HepG2 (cell line): ENCODE results near the gene RIPOR1. TPM values are rescaled to one million over a fixed set of nuclear protein-coding genes. Genes with fewer than 3 reads are reported as not detected.

Experiments used
- ASH2L ChIP-seq: fragments of 300-600, 200-600 bp; sonication (generic); IDR thresholded peaks from 2 replicates; pipeline ENCODE4 v1.7.0; 2017; ENCODE audit warnings: low read depth, mild to moderate bottlenecking, moderate library complexity, mixed read lengths, low read length; ENCODE audit not compliant: insufficient read length
- BRCA1 ChIP-seq: sonication (generic); formaldehyde crosslinking; IDR thresholded peaks from 2 replicates; pipeline ENCODE4 v1.4.0; 2020; ENCODE audit warnings: missing genetic modification reagents
- FOSL2 ChIP-seq: sonication (generic); formaldehyde crosslinking; IDR thresholded peaks from 2 replicates; pipeline ENCODE4 v1.4.0; 2020; ENCODE audit warnings: missing genetic modification reagents
- GATAD1 ChIP-seq: IDR thresholded peaks from 2 replicates; pipeline ENCODE4 v1.6.1; 2016; ENCODE audit warnings: missing genetic modification reagents, missing compliant biosample characterization
- GLI4 ChIP-seq: sonication (generic); formaldehyde crosslinking; IDR thresholded peaks from 2 replicates; pipeline ENCODE4 v1.5.1; 2020; ENCODE audit warnings: missing genetic modification reagents, mild to moderate bottlenecking, moderate library complexity, borderline replicate concordance
- HNRNPK ChIP-seq: fragments of 200-400 bp; formaldehyde crosslinking; IDR thresholded peaks from 2 replicates; pipeline ENCODE4 v1.6.1; 2018; ENCODE audit warnings: low read length, low read depth, moderate library complexity, mild to moderate bottlenecking; ENCODE audit not compliant: poor library complexity, severe bottlenecking
- KLF9 ChIP-seq: IDR thresholded peaks from 2 replicates; pipeline ENCODE4 v1.6.1; 2016; ENCODE audit warnings: low read depth
- MAZ ChIP-seq, 2 experiments: sonication (generic) in 1 of 2; formaldehyde crosslinking in 1 of 2; IDR thresholded peaks; 2 replicates each; pipeline versions ENCODE4 v1.5.0 to v1.6.1; 2012 to 2020; ENCODE audit warnings: low read depth in 2 of 2, mild to moderate bottlenecking in 2 of 2, borderline replicate concordance in 1 of 2, improper control_type of control experiment in 1 of 2, low read length in 1 of 2, missing genetic modification reagents in 1 of 2, moderate library complexity in 1 of 2
- MXD4 ChIP-seq: IDR thresholded peaks from 2 replicates; pipeline ENCODE4 v1.6.1; 2016; ENCODE audit warnings: mild to moderate bottlenecking, missing biosample characterization, missing genetic modification reagents
- POLR2A ChIP-seq, 2 experiments: IDR thresholded peaks; 2 replicates each; pipeline ENCODE4 v1.6.1; 2011; ENCODE audit warnings: low read depth in 2 of 2, low read length in 2 of 2, mild to moderate bottlenecking in 1 of 2, moderate library complexity in 1 of 2; ENCODE audit not compliant: insufficient read depth in 1 of 2
- POLR2AphosphoS5 ChIP-seq: IDR thresholded peaks from 2 replicates; pipeline ENCODE4 v1.6.1; 2012; ENCODE audit warnings: low read depth, low read length
- RAD21 ChIP-seq: fragments of 450-650 bp; formaldehyde crosslinking; IDR thresholded peaks from 2 replicates; pipeline ENCODE4 v1.5.0; 2020; ENCODE audit warnings: mild to moderate bottlenecking
- SIN3B ChIP-seq: fragments of 150-350 bp; IDR thresholded peaks from 2 replicates; pipeline ENCODE4 v1.6.1; 2014; ENCODE audit warnings: low read length
- SP2 ChIP-seq: sonication (generic); formaldehyde crosslinking; IDR thresholded peaks from 2 replicates; pipeline ENCODE4 v1.5.1; 2020; ENCODE audit warnings: mild to moderate bottlenecking, missing genetic modification reagents
- STAG1 ChIP-seq: sonication (generic); formaldehyde crosslinking; IDR thresholded peaks from 2 replicates; pipeline ENCODE4 v1.4.0; 2020; ENCODE audit warnings: missing genetic modification reagents
- TOPORS ChIP-seq: sonication (generic); formaldehyde crosslinking; IDR thresholded peaks from 2 replicates; pipeline ENCODE4 v1.8.0; 2023; ENCODE audit warnings: mild to moderate bottlenecking, missing genetic modification reagents
- ZNF121 ChIP-seq: sonication (generic); formaldehyde crosslinking; IDR thresholded peaks from 2 replicates; pipeline ENCODE4 v1.5.0; 2020; ENCODE audit warnings: mild to moderate bottlenecking, missing genetic modification reagents
- ZNF367 ChIP-seq: sonication (generic); formaldehyde crosslinking; IDR thresholded peaks from 2 replicates; pipeline ENCODE4 v1.4.0; 2020; ENCODE audit warnings: missing genetic modification reagents, borderline replicate concordance
- polyA plus RNA-seq, 8 experiments: library from polyadenylated mRNA; depleted of rRNA in 3 of 8; stranded (reverse) in 7 of 8; unstranded in 1 of 8; fragments of >200 nt; fragmentation: Illumina TruSeq in 4 of 8; extraction: Trizol in 4 of 8; gene quantifications; 2 replicates each; pipeline versions ENCODE4 v1.2.1 to v1.2.3, GENCODE V29; 2011 to 2016; ENCODE audit warnings: low read depth in 4 of 8, missing spikeins in 1 of 8, mixed read lengths in 1 of 8; ENCODE audit not compliant: insufficient read depth in 1 of 8
- total RNA-seq, 5 experiments: library from RNA; depleted of rRNA; stranded (reverse); fragments of >200 nt; fragmentation: Illumina TruSeq; extraction: Trizol; gene quantifications; 2 replicates each; pipeline ENCODE4 v1.2.3, GENCODE V29; 2016; ENCODE audit warnings: low read depth in 1 of 5
- TF ChIP-seq, protein P1 (sequence below): sonication (generic); formaldehyde crosslinking; IDR thresholded peaks from 2 replicates; pipeline ENCODE4 v1.4.0; 2020; ENCODE audit warnings: mild to moderate bottlenecking, missing genetic modification reagents
- TF ChIP-seq, protein P2 (sequence below): sonication (generic); formaldehyde crosslinking; conservative IDR thresholded peaks from 2 replicates; pipeline ENCODE4 v1.8.0; 2022; ENCODE audit warnings: low read depth, missing genetic modification reagents
- TF ChIP-seq, protein P3 (sequence below): sonication (generic); formaldehyde crosslinking; IDR thresholded peaks from 2 replicates; pipeline ENCODE4 v1.9.0; 2021; ENCODE audit warnings: missing genetic modification reagents, mild to moderate bottlenecking, borderline replicate concordance
- TF ChIP-seq, protein P4 (sequence below): sonication (generic); formaldehyde crosslinking; IDR thresholded peaks from 2 replicates; pipeline ENCODE4 v1.5.0; 2020; ENCODE audit warnings: mild to moderate bottlenecking, missing genetic modification reagents, moderate library complexity

The RIPOR1 gene
- total and polyA plus RNA-seq, 2 of the 13 experiments (the other 11 are each of a cell fraction or from before 2014, with no cell fraction given): 4.6 to 8.1 TPM

DNA sequence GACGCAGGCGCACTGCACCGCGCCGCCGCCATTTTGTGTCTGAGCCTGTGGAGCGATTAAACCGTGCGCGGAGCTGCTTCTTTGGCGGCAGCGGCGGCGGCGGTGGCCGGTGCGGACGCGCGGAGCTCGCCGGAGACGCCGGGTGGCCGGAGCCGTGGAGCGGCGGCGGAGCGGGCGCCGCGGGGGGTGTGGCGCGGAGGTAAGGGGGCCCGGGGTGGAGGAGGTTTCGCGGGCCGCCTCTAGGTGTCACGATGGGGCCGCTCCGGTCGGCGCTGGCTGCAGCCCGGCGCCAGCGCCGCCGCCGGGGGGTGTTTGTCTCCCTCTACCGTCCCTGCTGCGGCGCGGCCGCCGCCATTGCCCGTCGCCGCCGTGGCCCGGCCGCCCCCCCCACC, 33.9 kb downstream of the RIPOR1 start, which contains the start of gene CTCF (continued):
- TF ChIP-seq, protein P1, sequence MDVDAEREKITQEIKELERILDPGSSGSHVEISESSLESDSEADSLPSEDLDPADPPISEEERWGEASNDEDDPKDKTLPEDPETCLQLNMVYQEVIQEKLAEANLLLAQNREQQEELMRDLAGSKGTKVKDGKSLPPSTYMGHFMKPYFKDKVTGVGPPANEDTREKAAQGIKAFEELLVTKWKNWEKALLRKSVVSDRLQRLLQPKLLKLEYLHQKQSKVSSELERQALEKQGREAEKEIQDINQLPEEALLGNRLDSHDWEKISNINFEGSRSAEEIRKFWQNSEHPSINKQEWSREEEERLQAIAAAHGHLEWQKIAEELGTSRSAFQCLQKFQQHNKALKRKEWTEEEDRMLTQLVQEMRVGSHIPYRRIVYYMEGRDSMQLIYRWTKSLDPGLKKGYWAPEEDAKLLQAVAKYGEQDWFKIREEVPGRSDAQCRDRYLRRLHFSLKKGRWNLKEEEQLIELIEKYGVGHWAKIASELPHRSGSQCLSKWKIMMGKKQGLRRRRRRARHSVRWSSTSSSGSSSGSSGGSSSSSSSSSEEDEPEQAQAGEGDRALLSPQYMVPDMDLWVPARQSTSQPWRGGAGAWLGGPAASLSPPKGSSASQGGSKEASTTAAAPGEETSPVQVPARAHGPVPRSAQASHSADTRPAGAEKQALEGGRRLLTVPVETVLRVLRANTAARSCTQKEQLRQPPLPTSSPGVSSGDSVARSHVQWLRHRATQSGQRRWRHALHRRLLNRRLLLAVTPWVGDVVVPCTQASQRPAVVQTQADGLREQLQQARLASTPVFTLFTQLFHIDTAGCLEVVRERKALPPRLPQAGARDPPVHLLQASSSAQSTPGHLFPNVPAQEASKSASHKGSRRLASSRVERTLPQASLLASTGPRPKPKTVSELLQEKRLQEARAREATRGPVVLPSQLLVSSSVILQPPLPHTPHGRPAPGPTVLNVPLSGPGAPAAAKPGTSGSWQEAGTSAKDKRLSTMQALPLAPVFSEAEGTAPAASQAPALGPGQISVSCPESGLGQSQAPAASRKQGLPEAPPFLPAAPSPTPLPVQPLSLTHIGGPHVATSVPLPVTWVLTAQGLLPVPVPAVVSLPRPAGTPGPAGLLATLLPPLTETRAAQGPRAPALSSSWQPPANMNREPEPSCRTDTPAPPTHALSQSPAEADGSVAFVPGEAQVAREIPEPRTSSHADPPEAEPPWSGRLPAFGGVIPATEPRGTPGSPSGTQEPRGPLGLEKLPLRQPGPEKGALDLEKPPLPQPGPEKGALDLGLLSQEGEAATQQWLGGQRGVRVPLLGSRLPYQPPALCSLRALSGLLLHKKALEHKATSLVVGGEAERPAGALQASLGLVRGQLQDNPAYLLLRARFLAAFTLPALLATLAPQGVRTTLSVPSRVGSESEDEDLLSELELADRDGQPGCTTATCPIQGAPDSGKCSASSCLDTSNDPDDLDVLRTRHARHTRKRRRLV (CRISPR knock-in tag): no peak
- TF ChIP-seq POLR2A (IDR thresholded peaks at IDR 0.05; ENCODE audit: insufficient read depth in 1 of 2, low read depth in 2 of 2, low read length in 2 of 2): peak in 1 of 2 experiments; percentile 42; a peak in 1 of 4 replicates
- TF ChIP-seq BRCA1 (CRISPR knock-in tag): no peak
- no peak for TF ChIP-seq GLI4 (CRISPR knock-in tag)
- no peak for TF ChIP-seq MXD4
- peak; percentile 5 for TF ChIP-seq GATAD1 (CRISPR knock-in tag)
- peak; percentile 4 for TF ChIP-seq HNRNPK
- TF ChIP-seq, protein P2, sequence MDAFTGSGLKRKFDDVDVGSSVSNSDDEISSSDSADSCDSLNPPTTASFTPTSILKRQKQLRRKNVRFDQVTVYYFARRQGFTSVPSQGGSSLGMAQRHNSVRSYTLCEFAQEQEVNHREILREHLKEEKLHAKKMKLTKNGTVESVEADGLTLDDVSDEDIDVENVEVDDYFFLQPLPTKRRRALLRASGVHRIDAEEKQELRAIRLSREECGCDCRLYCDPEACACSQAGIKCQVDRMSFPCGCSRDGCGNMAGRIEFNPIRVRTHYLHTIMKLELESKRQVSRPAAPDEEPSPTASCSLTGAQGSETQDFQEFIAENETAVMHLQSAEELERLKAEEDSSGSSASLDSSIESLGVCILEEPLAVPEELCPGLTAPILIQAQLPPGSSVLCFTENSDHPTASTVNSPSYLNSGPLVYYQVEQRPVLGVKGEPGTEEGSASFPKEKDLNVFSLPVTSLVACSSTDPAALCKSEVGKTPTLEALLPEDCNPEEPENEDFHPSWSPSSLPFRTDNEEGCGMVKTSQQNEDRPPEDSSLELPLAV (CRISPR knock-in tag): 0 out of 2 replicates have a peak, but pooled peaks have one; percentile 74
- peak; percentile 9; the same call in 1 of the 2 replicates for TF ChIP-seq ZNF367 (CRISPR knock-in tag)
- TF ChIP-seq FOSL2: no peak
- TF ChIP-seq SP2 (CRISPR knock-in tag): no peak
- TF ChIP-seq POLR2AphosphoS5: peak; percentile 56; the same call in 1 of the 2 replicates
- TF ChIP-seq ASH2L: peak; percentile 7
- TF ChIP-seq, protein P3, sequence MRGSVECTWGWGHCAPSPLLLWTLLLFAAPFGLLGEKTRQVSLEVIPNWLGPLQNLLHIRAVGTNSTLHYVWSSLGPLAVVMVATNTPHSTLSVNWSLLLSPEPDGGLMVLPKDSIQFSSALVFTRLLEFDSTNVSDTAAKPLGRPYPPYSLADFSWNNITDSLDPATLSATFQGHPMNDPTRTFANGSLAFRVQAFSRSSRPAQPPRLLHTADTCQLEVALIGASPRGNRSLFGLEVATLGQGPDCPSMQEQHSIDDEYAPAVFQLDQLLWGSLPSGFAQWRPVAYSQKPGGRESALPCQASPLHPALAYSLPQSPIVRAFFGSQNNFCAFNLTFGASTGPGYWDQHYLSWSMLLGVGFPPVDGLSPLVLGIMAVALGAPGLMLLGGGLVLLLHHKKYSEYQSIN (CRISPR knock-in tag): no peak
- no peak for TF ChIP-seq KLF9 (CRISPR knock-in tag)
- TF ChIP-seq MAZ (IDR thresholded peaks at IDR 0.05; ENCODE audit: borderline replicate concordance, low read depth, low read length): 0 out of 2 replicates have a peak, but pooled peaks have one; percentile 1
- no peak for TF ChIP-seq MAZ (CRISPR knock-in tag; IDR thresholded peaks at IDR 0.05; ENCODE audit: low read depth)
- 0 out of 2 replicates have a peak, but pooled peaks have one; percentile 3 for TF ChIP-seq SIN3B
- TF ChIP-seq, protein P4, sequence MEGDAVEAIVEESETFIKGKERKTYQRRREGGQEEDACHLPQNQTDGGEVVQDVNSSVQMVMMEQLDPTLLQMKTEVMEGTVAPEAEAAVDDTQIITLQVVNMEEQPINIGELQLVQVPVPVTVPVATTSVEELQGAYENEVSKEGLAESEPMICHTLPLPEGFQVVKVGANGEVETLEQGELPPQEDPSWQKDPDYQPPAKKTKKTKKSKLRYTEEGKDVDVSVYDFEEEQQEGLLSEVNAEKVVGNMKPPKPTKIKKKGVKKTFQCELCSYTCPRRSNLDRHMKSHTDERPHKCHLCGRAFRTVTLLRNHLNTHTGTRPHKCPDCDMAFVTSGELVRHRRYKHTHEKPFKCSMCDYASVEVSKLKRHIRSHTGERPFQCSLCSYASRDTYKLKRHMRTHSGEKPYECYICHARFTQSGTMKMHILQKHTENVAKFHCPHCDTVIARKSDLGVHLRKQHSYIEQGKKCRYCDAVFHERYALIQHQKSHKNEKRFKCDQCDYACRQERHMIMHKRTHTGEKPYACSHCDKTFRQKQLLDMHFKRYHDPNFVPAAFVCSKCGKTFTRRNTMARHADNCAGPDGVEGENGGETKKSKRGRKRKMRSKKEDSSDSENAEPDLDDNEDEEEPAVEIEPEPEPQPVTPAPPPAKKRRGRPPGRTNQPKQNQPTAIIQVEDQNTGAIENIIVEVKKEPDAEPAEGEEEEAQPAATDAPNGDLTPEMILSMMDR (CRISPR knock-in tag): peak; percentile 56
- TF ChIP-seq ZNF121 (CRISPR knock-in tag): no peak
- TF ChIP-seq RAD21 (CRISPR knock-in tag): peak; percentile 94
- TF ChIP-seq STAG1 (CRISPR knock-in tag): 0 out of 2 replicates have a peak, but pooled peaks have one; percentile 17
- peak; percentile 25; the same call in 1 of the 2 replicates for TF ChIP-seq TOPORS (CRISPR knock-in tag)
